Effector CD4-positive, alpha-beta T cell (primary cell): Measurements from ENCODE around the gene HIPK3.
"Not testable (repeated sequence)": the region's sequence is repeated elsewhere in the genome, so short reads cannot be mapped to it uniquely, and the experiment has no call there.

Experiments used
- DNase-seq: peaks from one replicate; pipeline ENCODE4 v3.0.0-alpha.2; 2020
- total RNA-seq: gene quantifications from one replicate; lab custom pipeline; 2026; lab: John Stamatoyannopoulos, UW

Gene HIPK3
- total RNA-seq: 149 reads per million, percentile 89 among the genes with 10 or more reads in this experiment

DNA sequence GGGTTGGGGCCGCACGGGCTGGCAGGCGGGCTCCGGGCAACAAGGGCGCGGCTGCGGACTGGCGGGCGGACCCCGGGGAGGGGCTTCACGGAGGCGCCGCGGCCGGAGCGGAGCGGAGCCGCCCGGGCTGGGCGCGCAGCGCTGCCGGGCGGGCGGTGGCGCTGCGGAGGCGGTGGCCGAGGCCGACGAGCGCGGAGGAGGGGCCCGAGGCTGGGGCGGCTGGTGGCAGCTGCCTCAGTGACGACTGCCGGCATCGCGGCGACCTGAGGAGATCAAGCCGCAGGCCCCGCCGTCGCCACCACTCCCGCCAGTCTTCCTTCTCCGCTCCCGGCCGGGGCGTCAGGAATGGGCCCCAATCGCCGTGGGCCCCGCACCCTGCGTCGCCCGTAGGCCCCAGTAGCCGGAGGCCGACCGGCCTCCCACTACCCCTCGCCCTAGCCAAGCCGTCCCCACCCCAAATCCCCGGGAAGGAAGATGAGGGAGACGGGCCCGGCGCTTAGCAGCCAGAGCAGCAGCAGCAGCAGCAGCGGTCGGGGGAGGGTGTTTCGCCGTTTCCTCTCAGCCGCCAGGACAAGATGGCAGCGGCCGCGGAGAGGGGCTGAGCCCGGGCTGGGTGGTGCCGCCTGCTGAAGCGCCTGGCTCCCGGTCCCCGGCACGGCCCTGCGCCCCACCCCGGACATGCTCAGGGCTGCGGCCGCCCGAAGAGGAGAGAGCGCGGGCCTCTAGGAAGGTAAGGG, at the start of gene HIPK3:
TSS of gene HIPK3 (plus strand) at position 222 of the 737 bp plus-strand sequence.
- DNase-seq: peak; percentile 63

DNA sequence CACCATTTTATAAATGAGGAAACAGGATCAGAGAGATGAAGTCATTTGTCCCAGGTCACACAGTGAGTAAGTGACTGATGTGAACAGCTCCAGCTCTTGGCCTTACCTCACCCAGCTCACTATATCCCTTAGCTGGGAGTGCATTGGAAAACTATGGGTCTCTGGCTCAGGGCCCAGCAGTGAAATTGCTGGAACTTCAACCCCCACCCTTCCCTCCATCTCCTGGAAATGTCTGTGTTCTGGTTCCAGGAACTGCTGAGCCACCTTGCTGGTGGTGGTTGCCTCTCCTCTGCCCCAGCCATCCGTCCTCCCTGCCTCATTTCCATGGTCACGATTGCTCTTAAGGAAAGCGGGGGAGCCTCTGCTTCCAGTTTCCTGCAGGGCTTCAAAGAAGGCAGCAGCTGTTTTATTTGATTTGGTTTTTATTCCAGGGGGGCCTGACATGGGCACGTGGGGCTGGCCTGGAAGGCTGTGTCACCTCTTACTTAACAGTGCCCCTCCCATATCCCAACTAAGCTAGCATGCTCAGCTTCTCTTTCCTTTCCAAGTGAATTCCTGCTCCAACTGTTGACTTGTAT, 49.7 kb upstream of the HIPK3 start:
- DNase-seq: no peak

DNA sequence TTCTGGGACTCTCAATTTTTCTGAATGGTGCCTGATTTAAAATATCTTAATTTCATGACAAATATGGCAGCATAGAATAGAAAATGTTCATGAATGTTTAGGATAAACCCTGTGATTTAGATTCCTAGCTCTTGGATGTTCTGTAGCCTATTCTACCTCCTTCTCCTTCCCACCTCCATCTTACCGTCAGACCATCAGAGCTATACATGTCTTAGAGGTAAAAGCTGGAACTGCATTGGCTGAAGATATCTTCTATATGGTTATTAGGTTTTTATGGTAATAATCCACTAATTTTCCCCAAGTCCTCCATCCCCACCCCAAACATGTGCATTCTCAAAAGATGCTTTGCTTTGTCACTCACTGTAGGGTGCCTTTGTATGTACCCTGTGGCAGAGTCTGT, 49.0 kb upstream of the HIPK3 start:
- DNase-seq: no peak

DNA sequence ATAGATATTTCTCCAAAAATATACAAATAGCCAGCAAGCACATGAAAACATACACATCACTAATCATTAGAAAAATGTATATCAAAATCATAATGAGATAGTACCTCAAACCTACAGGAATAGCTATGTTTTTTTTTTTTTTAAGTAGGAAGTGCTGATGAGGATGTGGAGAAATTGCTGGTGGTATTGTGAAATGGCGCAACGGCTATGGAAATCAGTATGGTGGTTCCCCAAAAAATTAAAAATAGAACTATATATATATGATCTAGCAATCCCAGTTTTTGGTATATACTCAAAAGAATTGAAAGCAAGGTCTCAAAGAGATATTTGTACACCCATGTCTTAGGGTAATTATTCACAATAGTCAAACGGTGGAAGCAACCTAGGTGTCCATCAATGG, 46.0 kb upstream of the HIPK3 start:
- no peak for DNase-seq

DNA sequence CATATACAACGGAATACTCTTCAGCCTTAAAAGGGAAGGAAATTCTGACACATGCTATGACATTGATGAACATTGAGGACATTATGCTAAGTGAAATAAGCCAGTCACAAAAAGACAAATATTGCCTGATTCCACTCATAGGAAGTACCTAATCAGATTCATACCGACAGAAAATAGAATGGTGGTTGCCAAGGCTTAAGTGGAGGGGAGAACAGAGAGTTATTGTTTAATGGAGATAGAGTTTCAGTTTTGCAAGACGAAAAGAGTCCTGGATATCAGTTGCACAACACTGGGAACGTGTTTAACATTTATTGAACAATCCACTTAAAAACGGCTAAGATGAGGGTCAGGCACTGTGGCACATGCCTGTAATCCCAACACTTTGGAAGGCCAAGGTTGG, 45.6 kb upstream of the HIPK3 start:
- DNase-seq: no peak

DNA sequence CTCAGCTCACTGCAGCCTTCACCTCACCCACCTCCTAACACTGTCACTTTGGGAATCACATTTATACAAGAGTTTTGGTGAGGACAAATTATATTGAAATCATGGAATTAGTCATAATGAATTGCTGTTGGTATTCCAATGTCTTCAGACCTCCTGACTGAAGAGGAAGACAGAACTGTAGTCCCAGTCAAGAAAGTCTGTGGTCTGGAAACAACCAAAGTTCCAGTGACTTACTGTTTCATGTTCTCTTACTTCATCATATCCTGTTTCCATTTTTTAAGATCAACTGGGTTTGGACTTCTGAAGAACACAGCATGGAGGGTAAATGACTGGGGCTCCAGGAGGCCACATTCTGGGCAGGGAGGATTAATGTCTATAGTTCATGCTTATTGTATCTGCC, 43.0 kb upstream of the HIPK3 start:
- DNase-seq: no peak

DNA sequence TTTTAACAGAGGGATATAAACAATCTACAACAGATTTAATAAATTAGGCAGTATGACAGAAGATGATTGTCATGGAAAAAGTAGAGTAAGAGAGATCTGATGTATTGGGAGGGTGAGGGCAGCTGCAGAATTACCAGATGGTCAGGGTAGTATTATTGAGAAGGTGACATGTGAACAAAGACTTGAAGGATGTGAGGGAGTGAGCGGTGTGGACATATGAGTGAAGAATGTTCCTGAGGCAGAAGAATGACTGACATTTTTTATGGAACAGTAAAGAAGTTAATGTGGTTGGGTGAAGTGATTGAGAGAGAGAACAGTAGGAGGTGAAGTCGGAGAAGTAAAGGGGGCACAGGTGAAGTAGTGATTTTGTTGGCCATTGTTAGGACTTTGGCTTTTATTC, 42.4 kb upstream of the HIPK3 start:
- DNase-seq: no peak

DNA sequence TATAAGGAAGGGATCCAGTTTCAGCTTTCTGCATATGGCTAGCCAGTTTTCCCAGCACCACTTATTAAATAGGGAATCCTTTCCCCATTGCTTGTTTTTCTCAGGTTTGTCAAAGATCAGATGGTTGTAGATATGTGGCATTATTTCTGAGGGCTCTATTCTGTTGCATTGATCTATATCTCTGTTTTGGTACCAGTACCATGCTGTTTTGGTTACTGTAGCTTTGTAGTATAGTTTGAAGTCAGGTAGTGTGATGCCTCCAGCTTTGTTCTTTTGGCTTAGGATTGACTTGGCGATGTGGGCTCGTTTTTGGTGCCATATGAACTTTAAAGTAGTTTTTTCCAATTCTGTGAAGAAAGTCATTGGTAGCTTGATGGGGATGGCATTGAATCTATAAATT, 40.5 kb upstream of the HIPK3 start:
- DNase-seq: not testable (repeated sequence)

DNA sequence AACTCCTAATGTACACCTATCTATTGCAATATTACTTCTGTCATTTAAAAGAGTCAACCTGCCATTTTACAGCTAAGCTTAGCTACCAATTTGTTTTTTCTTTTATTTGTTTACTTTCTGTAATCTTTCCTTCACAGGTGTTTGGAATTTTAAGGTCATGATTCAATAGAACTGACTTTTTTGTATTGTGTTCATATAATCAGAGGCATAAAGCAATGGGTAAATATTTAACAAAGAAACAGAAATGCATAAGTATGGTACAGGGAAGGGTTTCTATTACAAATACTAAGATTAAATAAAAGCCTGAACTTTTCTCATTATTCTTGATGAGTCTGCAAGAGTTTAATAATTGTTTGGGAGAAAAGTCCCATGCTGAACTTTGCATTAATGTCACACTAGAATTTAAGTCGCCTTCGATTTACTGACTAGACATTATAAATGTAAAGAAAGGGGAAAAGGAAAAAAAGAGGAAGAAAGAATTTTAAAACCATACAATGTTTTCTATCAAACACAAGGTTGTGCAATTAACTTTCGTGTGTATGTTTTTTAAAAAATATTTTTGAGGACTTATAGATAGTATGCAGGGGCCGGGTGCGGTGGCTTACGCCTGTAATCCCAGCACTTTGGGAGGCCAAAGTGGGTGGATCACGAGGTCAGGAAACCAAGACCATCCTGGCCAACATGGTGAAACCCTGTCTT, 35.0 kb upstream of the HIPK3 start:
- no peak for DNase-seq

DNA sequence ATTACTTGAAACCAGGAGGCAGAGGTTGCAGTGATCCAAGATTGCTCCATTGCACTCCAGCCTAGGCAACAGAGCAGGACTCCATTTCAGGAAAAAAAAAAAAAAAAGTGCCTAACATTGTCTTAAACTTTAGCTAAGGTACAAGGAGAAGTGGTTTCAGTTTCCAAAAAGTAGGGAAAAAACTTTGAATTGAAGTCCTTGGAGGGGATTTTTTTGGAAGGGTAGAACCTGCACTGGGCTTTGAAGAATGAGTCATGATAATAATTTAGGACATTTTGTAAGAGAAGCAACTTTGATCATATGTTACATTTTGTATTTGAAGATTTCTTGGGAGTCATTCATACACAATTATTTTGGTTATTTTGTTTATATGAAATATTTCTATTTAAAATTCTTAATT, 31.8 kb upstream of the HIPK3 start:
- DNase-seq: no peak

DNA sequence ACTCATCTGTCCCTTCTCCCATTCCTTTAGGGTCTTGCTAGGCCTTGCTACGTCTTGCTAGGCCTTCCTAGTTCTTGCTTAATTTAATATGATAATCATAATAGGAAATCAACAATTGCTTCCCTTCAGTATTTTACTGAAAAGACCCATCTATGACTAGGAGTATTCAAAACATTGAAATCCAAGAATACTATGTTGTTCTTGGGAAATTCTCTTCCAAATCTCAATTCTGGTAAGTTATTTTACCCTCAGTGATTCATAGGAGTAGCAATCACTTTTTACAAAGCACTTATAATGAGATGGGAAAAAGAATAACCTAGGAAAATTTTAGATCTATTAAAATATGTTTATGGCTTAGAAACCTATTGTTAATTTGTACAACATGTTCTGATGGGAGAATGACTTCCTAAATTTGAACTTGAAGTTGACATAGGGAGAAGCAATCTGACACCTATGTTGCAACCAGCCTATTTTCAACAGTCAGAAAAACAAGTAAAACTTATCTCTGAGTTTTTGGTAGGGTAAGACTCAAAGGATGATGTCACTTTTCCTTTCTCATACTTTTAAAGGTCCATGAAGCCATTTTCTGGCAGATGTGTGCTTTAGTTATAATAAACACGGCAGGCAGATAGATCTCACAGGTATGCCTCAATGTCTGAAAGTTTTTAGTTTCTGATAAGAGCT, 29.5 kb upstream of the HIPK3 start:
- no peak for DNase-seq

DNA sequence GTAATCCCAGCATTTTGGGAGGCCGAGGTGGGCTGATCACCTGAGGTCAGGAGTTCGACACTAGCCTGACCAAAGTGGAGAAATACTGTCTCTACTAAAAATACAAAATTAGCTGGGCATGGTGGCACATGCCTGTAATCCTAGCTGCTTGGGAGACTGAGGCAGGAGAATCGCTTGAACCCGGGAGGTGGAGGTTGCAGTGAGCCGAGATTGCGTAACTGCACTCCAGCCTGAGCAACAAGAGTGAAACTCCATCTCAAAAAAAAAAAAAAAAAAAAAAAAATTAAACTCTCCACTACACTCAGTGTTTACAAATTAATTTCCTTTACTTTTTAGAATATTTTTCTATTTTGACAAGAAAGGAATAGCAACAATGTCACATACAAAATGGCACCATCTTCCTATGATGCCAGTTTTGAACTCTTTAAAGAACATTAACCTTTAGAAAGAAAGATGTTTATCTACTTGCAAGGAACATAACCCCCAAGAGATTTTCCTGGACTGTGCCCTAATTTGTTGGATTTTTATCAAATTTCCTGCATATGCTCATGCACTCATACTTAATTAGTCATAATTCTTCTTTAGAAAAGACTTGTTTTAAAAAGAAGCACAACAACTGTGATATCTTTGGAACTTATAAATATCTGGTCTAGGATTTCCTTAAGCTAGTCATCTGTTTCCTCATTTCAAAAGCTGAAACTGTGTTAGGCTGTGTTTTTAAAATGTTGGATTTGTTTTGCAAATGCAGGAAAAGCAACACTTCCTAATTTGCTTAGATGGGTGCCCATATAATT, 22.6 kb upstream of the HIPK3 start:
- no peak for DNase-seq

DNA sequence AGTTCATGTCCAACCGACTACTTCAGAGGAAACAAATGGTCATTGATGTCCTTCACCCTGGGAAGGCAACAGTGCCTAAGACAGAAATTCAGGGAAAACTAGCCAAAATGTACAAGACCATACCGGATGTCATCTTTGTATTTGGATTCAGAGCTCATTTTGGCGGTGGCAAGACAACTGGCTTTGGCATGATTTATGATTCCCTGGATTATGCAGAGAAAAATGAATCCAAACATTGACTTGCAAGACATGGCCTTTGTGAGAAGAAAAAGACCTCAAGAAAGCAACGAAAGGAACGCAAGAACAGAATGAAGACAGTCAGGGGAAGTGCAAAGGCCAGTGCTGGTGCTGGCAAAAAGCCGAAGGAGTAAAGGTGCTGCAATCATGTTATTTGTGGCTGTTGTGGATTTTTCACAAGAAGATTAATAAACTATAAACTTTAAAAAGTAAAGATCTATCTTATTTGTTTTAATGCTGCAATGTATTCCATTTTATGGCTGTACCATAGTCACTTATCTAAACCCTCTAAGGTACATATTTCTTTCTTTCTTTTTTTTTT, 20.1 kb upstream of the HIPK3 start:
- DNase-seq: no peak

DNA sequence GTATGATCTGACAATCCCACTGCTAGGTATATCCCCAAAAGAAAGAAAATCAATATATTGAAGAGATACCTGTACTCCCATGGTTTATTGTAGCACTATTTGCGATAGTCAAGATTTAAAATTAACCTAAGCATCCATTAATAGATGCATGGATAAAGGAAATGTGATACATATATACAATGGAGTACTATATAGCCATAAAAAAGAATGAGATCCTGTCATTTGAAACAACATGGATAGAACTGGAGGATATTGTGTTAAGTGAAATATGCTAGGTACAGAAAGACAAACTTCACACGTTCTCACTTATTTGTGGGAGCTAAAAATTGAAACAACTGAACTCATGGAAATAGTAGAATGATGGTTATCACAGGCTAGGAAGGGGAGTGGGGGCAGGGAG, 14.6 kb upstream of the HIPK3 start:
- no peak for DNase-seq

DNA sequence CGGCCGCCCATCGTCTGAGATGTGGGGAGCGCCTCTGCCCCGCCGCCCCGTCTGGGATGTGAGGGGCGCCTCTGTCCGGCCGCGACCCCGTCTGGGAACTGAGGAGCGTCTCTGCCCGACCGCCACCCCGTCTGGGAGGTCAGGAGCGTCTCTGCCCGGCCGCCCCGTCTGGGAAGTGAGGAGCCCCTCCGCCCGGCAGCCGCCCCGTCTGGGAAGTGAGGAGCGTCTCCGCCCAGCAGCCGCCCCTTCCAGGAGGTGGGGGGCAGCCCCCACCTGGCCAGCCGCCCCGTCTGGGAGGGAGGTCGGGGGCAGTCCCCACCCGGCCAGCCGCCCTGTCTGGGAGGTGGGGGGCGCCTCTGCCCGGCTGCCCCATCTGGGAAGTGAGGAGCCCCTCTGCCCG, 13.5 kb upstream of the HIPK3 start:
- DNase-seq: not testable (repeated sequence)

DNA sequence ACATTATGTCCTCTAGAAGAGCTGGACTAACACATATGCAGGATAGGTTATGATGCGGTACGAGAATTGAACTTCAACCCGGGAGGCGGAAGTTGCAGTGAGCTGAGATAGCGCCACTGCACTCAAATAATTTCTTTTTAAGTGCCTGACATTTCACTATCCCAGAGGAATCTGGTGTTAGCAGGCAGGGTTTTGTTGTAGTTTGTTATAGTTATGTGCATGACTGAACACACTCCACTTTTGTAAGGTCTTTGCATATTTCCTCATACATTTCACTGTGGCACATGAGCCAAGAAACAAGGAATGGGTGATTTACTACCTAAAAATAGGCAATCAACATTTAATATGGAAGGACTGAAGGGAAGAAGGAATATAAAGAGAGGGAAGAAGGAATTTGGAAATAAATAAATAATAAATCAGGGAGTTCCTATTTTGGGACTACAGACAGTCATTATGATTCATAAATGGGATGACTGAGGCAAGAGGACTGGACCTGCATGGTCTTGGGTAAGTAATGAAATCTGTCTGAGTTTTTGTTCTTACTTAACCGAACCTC, 8.7 kb upstream of the HIPK3 start:
- no peak for DNase-seq

DNA sequence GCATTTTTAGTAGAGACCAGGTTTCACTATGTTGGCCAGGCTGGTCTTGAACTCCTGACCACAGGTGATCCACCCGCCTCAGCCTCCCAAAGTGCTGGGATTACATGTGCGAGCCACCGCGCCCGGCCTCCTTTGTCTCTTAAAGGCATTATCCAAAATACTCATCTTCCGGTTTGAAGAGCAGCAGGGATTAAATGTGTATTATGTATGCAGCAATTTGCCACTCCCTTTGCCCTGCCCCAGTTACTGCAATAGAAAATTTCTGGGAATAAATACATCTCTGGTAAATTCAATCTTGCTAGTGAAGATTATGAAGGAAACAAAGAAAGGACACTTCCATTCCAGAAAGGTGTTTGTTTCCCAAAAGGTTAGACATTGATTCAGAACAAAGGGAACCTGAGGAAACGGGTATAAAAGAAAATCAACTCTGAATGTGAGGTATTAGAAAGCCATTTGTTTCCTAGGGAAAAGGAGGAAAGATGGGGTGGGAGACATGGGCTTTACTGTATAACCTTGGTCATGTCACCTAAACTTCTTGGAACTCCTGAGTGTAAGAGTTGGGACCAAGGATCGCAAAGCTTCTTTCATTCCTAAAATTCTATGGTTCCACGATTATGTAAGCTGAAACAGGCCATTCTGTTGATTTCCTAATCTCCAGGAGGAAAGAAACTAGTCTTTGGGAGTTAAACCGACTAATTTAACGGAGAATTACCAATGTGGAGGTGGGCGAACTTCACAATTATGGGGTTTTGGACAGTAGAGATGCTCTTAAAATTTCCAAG, 959 bp upstream of the HIPK3 start:
- DNase-seq: no peak

DNA sequence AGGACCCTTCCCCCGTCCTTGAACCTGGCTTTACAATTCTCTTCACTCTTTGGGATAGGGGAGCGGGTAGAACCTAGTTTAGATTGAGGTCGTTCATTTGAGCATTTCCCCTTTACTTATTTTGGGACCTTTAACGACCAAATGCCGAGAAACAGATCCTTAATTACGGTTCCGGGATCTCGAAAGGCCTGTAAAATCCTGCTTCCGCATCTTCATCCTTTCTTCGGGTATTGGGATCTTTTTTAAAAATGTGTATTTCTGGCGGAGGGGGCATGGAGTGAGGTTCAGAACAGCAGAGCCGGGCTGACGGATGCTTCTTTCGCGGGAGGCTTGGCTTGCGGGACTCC, 395 bp upstream of the HIPK3 start:
- no peak for DNase-seq

DNA sequence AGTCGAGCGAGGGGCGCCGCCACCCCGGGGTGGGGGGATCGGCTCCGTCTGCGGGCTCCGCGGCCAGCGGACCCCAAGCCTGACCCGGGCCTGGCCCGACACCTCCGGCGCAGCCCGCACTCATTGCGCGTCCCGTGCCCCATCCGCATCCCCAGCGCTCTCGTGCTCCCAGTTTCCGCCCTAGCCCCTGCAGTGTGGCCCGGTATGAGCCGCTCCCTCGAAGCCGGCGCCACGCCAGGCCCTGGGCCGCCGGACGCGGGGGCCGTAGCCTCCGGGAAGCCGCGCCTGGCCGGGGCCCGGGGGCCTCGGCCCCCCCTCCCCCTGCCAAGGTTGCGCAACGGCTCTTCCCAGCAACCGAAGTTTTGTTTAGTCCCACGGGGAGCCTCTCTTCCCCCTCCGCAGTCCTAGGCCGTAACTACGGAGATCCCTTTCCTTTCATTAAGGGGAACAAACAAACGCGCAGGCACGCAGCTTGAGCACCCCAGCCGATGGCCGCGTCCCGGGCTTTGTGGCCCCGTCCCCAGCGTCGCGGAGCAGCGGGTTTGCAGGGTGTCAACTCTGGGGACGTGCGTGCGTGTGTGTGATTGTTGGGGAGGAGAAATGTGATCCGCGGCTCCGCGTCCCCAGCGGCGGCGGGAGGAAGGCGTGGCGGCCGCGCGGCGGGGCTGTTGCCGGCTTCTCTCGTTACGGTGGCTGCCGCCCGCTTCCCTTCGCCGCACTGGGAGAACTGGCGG, 883 bp downstream of the HIPK3 start:
- peak; percentile 54 for DNase-seq

DNA sequence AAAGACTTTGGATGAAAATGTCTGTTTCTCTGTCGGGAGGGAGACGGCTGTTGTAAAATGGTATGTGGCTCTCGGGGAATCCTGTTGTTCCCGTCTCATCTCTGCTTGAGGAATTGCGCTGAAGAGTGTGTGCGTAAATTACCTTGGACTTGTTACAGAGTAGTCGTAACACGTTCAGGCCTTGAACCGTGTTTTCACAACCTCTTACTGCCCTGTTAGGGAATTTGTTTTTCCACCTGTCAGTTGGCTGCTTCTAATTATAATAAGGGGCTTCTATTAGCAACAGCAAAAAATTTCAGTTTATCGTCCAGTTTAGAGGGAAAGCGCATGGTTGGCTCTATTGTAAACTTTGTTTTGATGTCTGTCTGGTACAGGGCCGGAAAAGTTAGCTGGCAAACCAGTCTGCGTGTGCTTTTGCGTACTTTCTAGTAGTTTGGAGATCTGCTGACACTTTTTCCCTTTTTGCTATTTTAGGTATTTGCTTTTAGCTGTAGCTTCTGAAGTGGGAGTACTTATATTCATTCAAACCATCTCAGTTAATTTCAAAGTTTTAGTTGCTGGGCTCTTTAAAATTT, 1.5 kb downstream of the HIPK3 start:
- DNase-seq: no peak
